Activated T-helper 9 cell treated with anti-CD3 and anti-CD28 coated beads, Interleukin-2, amount 50 U/mL, for 16 hours (primary cell): ENCODE data around the gene NUAK2.

Experiments
- DNase-seq: peaks from one replicate; pipeline ENCODE4 v3.0.0-alpha.2; 2020; ENCODE audit warnings: low read depth

The NUAK2 gene

DNA sequence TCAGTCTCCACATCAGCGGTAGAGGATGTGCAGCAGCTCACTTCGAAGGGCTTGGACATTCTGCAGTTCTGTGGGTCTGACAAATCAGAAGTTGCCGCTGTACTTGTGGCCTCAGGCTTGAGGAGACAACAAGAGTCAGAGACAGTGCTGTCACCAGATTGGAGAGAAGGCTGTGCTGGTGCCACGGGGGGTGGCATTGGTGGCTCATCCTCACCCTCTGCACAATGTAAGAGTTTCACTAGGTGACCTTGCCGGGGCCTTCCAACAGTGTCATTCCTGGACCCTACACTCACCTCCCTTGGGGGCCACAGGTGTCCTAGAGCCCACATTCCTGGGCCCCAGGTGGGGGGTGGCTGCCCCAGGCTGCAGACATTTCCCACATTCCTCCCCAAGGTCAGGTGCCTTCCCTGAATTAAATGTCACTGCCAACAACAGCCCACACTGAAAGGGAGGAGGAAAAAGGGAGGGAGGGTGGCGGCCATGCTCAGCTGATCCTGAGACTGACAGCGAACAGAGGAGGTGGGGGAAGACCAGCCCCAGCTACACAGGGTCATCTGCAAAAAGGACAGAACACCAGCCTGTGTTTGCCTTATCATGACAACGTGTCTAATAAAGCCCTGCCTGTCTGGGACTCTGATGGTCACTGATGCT is 47.4 kb downstream of the NUAK2 start:
- no peak for DNase-seq

DNA sequence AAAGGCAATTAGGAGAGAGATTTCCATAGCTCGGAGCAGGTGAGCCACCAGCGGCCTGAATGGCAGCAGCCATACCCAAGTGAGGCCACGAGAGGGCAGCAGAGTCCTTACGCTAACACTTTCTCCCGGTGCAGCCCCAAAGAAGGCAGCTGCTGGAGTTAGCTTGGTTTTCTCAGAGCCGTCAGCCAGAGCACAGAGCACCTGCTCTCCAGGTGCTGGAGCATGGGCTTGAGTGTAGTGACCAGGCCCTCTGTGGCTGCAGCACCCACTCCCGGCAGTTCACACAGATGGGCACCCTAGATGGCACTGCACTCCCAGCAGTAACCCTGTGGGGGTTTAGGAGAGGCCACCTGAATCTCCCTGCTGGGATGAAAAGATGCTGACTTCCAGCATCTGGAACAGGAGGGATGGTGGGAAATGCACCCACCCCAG is 48.0 kb downstream of the NUAK2 start:
- DNase-seq, result peak; percentile 73

DNA sequence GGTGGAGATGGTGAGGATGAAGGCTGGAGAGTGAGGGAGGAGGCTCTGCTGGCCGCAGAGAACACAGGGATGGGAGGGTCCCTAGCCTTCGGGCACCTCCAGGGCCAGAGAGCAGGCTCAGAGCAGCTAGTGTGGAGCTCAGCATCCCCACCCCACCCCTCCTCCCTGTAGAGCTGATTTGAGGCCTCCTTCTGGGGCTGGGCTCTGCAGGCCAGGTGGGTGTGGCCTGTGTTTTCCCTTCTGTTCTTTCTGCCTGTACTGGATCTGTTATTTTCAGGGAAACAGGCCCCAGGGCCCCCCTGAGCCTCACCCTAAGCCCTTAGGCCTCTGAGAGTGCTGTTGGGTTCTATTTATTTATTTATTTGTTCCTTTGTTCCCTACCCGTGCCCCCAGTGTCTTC is 49.0 kb downstream of the NUAK2 start:
- no peak for DNase-seq

DNA sequence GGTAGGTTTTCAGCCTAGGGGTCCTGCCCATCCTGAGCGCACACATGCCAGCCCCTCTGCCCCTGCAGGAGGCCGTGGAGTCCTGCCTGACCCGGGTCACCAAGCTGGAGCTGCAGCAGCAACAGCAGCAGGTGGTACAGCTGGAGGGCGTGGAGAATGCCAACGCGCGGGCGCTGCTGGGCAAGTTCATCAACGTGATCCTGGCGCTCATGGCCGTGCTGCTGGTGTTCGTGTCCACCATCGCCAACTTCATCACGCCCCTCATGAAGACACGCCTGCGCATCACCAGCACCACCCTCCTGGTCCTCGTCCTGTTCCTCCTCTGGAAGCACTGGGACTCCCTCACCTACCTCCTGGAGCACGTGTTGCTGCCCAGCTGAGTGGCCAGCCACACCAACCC is 49.8 kb downstream of the NUAK2 start:
- no peak for DNase-seq

DNA sequence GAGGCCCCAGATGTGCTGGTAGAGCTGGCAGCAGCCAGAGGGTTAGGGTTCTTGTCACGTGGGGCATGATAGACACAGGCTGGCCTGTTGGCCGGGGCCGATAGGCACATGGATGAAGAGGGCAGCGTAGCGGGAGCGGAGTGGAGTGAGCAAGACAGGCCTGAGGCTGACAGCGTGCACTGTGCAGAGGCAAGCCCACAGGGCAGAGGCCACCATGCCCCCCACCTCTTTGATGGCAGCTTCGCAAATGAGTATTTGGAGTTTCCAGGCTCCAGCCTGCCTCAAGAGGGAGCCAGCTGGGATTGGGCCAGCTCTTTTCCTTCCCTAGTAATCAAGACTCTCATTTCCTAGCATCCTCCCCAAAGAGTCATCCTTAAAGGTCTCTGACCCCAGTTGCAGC is 50.3 kb downstream of the NUAK2 start:
- no peak for DNase-seq

DNA sequence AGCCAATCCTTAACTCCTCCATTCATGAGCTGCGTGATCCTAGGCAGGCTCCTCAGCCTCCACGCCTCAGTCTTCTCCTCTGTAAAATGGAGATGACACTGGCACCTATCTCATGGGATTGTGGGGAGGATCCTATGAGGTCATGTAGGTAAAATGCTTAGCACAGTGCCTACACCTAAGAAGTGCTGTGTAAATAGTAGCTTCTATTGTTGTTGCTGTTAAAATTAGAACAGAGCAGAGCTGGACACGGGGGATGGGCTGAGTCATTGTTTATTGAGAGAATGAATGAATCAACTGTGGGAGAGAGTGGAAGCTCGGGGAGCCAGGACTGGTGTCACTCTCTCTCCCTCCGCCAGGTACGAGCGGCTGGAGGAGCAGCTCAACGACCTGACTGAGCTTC is 50.8 kb downstream of the NUAK2 start:
- no peak for DNase-seq

DNA sequence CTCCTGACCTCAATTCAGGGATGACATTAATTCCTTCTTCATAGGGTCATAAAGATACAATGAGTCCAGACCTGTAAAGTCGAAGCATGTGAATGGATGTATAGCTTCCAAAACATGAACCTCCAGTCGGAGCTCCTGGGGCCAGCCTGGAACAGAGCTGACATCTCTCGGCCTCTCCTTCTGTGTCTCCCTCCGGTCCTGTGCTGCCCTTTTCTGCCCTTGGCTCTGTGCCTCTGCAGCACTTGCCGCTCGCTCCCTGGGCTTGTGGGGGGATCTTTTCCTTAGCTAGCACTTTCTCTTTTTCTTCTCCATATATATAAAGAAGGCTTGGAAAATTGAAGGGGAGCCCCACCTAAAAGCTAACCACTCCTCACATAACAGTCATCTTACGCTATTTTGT is 51.3 kb downstream of the NUAK2 start:
- no peak for DNase-seq

DNA sequence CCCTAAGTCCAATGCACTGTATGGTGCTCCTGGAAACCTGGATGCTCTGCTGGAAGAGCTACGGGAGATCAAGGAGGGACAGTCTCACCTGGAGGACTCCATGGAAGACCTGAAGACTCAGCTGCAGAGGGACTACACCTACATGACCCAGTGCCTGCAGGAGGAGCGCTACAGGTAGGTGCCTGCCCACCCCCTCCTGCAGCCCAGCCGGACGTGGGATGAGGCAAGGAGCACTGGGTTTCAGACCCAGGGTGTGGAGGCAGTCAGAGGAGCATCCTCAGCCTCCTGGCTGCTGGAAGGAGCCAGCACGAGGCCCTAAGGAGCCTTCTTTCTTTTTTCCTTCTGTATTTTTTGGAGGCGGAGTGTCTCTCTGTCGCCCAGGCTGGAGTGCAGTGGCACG is 51.8 kb downstream of the NUAK2 start:
- DNase-seq, result no peak

DNA sequence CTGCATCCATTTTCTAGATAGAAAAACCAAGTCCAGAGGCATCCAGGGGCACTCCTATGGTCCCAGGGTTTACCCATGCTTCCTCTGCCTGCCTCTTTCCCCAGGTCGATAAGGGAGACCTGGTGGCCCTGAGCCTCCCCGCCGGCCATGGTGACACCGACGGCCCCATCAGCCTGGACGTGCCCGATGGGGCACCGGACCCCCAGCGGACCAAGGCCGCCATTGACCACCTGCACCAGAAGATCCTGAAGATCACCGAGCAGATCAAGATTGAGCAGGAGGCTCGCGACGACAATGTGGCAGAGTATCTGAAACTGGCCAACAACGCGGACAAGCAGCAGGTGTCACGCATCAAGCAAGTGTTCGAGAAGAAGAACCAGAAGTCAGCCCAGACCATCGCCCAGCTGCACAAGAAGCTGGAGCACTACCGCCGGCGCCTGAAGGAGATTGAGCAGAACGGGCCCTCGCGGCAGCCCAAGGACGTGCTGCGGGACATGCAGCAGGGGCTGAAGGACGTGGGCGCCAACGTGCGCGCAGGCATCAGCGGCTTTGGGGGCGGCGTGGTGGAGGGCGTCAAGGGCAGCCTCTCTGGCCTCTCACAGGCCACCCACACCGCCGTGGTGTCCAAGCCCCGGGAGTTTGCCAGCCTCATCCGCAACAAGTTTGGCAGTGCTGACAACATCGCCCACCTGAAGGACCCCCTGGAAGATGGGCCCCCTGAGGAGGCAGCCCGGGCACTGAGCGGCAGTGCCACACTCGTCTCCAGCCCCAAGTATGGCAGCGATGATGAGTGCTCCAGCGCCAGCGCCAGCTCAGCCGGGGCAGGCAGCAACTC is 52.5 kb downstream of the NUAK2 start:
- DNase-seq, result no peak

DNA sequence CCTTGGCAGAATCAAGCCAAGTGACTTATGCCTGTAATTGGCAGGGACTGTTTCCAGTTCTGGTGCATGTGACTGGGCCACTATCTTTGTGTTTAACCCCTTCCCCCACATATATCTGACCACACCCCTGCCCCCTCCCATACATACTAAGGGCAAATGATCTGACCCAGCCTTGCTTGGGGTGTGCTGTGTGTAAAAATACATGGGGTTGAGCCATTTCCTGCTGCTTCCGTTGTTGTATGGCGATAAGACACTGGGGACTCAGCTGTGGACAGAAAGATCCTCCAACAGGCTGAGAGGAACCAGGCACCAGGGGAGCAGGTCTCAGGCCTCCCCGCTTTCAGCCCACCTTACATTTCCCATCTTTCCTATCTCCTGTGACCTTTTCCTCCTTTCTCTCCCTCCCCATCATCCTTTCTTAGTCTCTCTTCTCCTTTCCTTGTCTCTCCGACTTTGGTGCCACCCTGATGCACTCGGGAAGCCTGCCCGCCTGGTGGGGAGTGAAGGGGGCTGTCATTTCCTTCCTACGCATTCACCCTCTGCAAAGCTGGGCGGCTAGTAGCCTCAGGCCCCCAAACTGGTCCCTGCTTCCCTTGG is 54.1 kb downstream of the NUAK2 start:
- no peak for DNase-seq

DNA sequence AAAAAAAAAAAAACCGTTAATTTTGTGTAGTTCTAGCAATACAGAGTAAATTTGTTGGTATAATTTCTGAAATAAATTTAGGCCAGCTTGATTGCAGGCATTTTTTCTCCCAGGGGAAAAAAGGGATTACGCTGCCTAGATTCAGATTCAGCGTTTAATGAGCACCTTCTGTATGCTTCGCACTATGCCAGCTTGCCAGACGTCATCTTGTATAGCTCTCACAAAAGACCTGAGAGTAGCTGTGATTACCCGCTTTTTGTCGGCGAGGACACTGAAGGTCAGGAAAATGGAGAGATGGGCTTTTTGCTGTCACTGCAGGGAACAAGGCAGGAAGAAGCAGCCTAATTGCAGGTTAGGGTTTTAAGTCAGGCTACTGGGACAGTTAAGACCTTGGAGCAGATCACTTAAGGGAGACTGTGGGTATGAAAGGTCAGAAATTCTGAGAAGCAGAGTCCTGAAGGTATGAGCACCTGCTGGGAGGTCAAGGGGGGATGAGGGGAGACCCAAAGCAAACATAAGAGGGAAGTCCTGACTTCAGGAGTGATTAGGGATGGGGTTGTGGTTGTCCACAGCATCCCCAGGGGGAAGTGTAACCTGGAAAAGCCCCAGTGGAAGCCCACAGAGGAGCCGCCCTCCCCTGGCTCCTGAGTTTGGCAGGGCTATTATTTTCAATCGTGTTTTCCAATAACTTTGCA is 54.8 kb downstream of the NUAK2 start:
- DNase-seq, result no peak

DNA sequence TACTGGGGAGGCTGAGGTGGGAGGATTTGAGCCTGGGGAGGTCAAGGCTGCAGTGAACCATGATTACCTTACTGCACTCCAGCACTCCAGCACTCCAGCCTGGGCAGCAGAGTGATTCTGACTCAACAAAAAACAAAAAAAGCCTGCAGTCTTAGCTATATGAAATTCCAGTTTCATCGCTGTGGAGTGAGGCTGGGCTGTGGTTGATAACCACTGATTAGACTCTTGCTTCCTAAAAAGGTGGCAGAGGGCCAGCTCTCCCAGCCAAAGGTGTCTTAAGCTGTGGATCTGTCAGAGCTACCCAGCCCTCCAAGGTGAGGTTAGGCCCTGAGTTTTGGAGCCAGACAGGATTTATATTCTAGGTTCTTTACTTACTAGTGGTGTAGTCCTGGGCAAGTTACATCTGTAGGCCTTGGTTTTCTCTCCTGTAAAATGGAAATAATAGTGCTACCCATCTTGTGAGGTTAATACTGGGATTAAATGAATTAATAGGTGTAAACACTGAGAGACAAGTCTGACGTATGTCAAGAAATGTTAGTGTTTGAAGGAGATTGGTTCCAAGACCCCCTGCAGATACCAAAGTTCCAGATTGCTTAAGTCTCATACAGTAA is 57.9 kb downstream of the NUAK2 start:
- DNase-seq, result no peak

DNA sequence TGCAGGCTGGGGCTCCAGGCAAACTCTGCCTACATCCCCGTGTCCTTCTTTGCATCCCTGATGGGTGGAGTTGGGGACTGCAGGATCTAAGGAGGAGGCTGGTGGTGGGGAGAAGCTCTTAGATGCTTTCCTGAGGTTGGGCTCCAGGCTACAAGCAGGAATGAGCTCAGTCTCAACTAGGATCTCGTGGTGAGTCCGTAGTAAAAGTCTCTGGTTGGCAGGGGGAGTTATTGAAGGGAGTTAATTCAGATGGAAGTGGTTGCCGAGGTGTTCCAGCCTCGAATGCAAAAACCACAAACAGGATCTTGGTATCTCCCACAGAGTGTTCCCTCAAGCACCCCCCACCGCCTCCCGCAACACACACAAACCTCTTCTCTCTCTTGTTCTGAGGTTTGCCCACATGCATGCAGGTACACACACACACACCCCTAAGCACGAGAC is 58.8 kb downstream of the NUAK2 start:
- no peak for DNase-seq

DNA sequence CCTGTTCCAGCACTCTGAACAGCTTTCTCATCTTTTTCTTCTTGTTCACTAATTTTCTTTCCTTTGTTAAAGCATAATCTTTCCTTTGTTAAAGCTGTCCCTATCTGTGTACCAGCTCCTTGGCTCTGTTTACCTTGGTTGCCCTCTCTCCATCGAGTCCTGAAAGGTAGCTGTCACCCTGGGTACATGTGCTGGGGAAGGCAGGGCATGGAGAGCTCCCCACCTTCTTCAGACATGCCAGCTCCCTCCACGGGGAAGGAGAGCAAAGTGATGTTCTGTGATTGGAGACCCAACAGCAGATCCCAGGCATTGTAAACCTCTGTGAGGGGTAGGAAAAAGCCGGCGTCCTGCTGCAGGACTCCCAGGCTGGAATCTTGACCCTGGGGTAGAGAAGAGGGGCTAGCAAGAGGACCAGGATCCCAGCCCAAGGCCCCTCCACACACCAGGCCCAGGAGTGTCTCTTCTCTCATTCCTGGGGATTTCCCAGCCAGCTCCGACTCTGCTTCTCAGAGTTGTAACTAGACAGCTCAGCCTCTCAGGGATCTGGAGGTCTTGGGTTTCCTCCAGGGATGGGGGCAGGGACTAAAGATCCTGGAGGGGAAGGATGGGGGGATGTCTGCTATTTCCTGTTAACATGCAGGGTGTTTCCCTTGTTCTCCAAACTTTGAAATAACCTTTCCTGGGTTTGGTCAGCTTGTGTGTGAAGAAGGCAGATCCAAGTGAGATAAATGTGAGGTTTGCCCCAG is 59.4 kb downstream of the NUAK2 start:
- DNase-seq, result no peak

DNA sequence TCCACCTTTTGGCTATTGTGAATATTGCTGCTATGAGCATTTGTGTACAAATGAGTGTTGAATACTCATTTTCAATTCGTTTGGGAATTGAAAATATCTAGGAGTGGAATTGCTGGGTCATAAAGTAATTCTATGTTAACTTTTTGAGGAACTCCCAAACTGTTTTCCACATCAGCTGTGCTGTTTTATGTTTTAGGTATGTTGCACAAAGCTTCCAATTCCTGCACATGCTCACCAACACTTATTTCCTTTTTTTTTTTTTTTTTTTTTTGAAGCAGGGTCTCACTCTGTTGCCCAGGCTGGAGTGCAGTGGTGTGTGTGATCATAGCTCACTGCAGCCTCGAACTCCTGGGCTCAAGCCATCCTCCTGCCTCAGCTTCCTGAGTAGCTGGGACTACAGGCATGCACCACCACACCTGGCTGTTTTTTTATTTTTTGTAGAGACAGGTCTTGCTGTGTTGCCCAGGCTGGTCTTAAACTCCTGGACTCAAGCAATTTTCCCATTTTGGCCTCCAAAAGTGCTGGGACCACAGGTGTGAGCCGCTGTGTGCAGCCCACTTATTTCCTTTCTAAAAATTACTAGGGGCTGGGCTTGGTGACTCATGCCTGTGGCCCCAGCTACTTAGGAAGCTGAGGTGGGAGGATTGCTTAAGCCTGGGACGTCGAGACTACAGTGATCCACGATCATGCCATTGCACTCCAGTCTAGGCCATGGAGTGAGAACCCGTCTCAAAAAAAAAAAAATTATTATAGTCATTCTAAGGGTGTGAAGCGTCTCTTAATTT is 60.4 kb downstream of the NUAK2 start:
- DNase-seq, result no peak

DNA sequence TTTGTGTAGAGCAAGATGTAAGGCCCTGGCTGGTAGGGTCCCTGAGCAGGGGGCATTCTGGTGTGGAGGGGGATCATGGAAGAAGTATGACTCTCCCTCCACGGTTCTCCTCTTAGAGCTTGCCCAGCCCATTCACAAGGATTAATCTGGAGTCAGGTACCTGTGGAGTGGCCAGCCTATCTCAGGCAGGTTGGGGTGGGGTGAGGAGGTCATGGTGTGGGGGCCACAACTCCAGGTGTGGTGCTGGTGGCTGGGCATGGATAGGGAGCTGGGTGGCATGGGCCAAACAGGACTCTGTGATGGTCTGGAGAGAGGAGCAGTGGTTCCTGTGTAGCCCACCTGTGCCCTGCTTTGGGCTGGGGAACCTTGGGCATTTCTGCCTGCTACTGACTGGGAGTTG is 61.5 kb downstream of the NUAK2 start:
- no peak for DNase-seq

DNA sequence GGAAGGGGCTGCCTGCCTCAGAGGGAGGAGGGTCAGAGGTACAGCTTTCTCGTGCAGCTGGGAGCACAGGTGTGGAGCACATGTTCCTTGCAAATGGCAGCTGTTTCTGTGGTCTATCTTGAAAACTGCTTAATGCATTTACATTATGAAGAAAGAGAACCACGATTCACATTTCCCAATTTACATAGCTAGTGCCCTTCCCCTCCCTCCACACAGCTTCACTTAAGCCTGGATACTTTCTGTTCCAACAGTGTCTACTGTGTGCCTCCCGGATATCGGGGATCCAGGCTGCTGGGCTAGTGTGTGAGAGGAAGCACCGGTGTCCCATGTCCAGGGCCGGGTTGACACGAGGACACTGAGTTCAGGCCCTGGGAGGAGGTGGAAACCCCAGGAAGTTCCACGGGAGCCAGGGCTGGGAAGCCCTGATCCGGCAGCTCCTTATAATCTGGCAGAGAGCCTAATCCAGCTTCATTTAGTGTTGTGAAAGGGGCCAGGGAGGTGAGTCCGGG is 62.2 kb downstream of the NUAK2 start:
- no peak for DNase-seq

DNA sequence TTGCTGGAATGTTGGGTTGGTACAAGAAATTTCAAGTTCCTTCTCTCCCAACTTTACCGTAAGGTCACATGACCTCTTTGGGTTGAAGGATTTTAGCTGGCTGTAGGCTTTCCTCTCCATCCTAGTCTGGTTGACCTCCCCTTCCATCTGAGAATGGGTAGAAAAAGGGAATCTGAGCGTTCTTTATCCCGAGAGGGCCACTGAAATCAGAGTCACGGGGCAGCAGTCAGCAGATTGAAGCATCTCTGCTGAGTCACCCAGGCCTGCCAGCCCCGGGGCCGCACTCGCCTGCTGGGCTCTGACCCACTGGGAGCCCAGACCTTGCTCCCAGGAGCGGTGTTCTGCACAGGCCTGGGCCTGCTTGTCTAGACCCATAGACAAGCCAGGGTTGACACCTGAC is 62.8 kb downstream of the NUAK2 start:
- no peak for DNase-seq

DNA sequence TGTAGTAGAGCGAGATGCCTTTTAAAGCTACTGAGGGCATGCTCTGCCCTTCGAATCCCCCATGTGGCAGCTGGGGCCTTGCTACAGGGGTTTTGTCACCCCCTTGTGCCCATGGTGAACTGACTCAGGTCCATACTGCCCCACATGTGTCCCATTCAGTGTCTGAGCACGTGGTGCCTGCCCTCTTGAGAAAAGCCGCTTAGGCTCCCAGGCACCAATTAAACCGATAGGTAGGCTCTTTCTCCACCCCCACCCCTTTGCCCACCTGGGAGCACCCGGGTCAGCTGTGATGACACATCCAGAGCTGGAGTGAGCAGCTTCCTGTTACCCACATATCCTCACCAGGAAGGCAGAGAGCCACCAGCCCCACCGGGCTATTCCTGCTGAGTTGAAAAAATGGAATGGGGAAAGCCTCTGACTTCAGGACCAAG is 63.3 kb downstream of the NUAK2 start:
- DNase-seq, result no peak

DNA sequence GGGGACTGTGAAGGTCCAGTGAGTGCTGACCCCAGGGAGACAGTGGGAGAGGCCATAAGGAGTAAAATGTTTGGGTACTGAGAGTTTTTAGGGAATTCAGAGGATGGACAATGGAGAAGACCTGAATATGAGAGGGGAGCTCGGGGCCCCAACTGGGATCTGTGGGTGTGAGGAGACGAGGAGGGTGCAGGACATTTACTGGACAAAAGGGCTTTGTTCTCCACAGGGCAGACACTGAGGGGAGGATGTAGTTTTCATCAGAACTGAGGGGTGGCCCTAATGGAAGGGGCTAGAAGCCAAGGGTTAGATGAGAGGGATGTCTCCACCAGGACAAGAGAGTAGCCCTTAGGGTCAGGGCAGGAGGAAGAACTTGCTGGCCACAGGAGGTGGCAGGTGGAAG is 63.8 kb downstream of the NUAK2 start:
- no peak for DNase-seq
